B cell (primary cell): ENCODE data around the gene DCLK1. TPM values are rescaled to one million over a fixed set of nuclear protein-coding genes. Genes with fewer than 3 reads are reported as not detected.

Source experiments
- ATAC-seq: fragments of 200-7000 bp; cut with Tn5 transposase; one replicate; pipeline ENCODE4 v1.10.0; 2021; ENCODE audit warnings: low read depth, mild to moderate bottlenecking, moderate number of reproducible peaks, moderate library complexity
- CTCF ChIA-PET: fragments of 350-600 bp; sonication (Branson Sonifier 250); formaldehyde crosslinking; loops from one replicate; lab custom pipeline; 2021; ENCODE audit warnings: antibody characterized with exemption, inconsistent platforms; lab: Charles Lee
- POLR2A ChIA-PET: fragments of 350-600 bp; sonication (Branson Sonifier 250); formaldehyde crosslinking; loops from one replicate; lab custom pipeline; 2021; ENCODE audit warnings: antibody characterized with exemption; lab: Charles Lee
- DNase-seq: peaks from one replicate; pipeline ENCODE4 v3.0.0; 2013
- H2AFZ ChIP-seq: 2 replicates; pipeline ENCODE4 v1.6.1; 2012; ENCODE audit warnings: mild to moderate bottlenecking, low read depth, low read length; ENCODE audit not compliant: insufficient read depth, poor library complexity, severe bottlenecking
- H3K27ac ChIP-seq, 2 donors: 1 replicate in 1 of 2; 2 replicates in 1 of 2; pipeline ENCODE4 v1.5.1; 2012 to 2013; ENCODE audit warnings: low read length in 2 of 2, mild to moderate bottlenecking in 2 of 2, moderate library complexity in 1 of 2
- H3K27me3 ChIP-seq, 4 experiments: fragments of 200-600 bp in 1 of 4; sonication (generic) in 1 of 4; replicated peaks in 1 of 4; 1 replicate in 2 of 4; 2 replicates in 2 of 4; pipeline versions ENCODE4 v1.6.1 to v1.7.0; 2013 to 2016; ENCODE audit warnings: low read length in 3 of 4, mild to moderate bottlenecking in 2 of 4, mixed read lengths in 1 of 4, moderate library complexity in 1 of 4; ENCODE audit not compliant: insufficient read depth in 4 of 4, control insufficient read depth in 3 of 4; ENCODE audit errors: control extremely low read depth in 1 of 4
- H3K36me3 ChIP-seq, 2 experiments: replicated peaks in 1 of 2; 1 replicate in 1 of 2; 2 replicates in 1 of 2; pipeline versions ENCODE4 v1.6.1 to v1.7.1; 2013; ENCODE audit warnings: low read length in 1 of 2; ENCODE audit not compliant: insufficient read depth in 2 of 2, control insufficient read depth in 1 of 2; ENCODE audit errors: control extremely low read depth in 1 of 2, extremely low read depth in 1 of 2
- H3K4me1 ChIP-seq, 2 donors: fragments of 200-600 bp in 1 of 2; sonication (generic) in 1 of 2; 1 replicate in 1 of 2; 2 replicates in 1 of 2; pipeline versions ENCODE4 v1.5.1 to v1.6.1; 2013 to 2017; ENCODE audit warnings: low read length in 2 of 2; ENCODE audit not compliant: control insufficient read depth in 2 of 2, insufficient read depth in 2 of 2
- H3K4me2 ChIP-seq: replicated peaks from 2 replicates; pipeline ENCODE3; 2012; ENCODE audit warnings: mild to moderate bottlenecking, low read depth, low read length; ENCODE audit not compliant: poor library complexity, severe bottlenecking
- H3K4me3 ChIP-seq, 5 experiments: fragments of 200-600 bp in 1 of 5; sonication (generic) in 1 of 5; 1 replicate in 3 of 5; 2 replicates in 2 of 5; pipeline versions ENCODE4 v1.5.1 to v1.7.0; 2011 to 2016; ENCODE audit warnings: low read length in 4 of 5, mild to moderate bottlenecking in 4 of 5, low read depth in 2 of 5, control low read depth in 1 of 5, moderate library complexity in 1 of 5; ENCODE audit not compliant: insufficient read depth in 1 of 5; ENCODE audit errors: control extremely low read depth in 1 of 5, extremely low read depth in 1 of 5
- H3K79me2 ChIP-seq: fragments of 200-600 bp; sonication (generic); one replicate; pipeline ENCODE4 v1.6.0; 2016; ENCODE audit warnings: low read length; ENCODE audit not compliant: control insufficient read depth, insufficient read depth
- H3K9ac ChIP-seq: fragments of 200-600 bp; sonication (generic); 2 replicates; pipeline ENCODE4 v1.6.1; 2017; ENCODE audit warnings: mild to moderate bottlenecking, low read length, moderate library complexity
- H3K9me3 ChIP-seq, 3 donors: one replicate each; pipeline versions ENCODE4 v1.6.1 to v1.7.1; 2013; ENCODE audit warnings: low read length in 2 of 3; ENCODE audit not compliant: control insufficient read depth in 2 of 3, insufficient read depth in 1 of 3; ENCODE audit errors: control extremely low read depth in 1 of 3
- H4K20me1 ChIP-seq: 2 replicates; pipeline ENCODE4 v1.6.0; 2012; ENCODE audit warnings: mild to moderate bottlenecking, low read length; ENCODE audit not compliant: insufficient read depth, control insufficient read depth, poor library complexity, severe bottlenecking
- H3K27ac Mint-ChIP-seq: one replicate; pipeline ENCODE4 v1.8.0; 2021; ENCODE audit warnings: mixed read lengths
- H3K27me3 Mint-ChIP-seq: one replicate; pipeline ENCODE4 v1.8.0; 2021; ENCODE audit warnings: mixed read lengths
- H3K4me1 Mint-ChIP-seq: one replicate; pipeline ENCODE4 v1.8.0; 2021; ENCODE audit warnings: mixed read lengths
- H3K4me3 Mint-ChIP-seq: one replicate; pipeline ENCODE4 v1.8.0; 2021; ENCODE audit warnings: mixed read lengths
- H3K9me3 Mint-ChIP-seq: one replicate; pipeline ENCODE4 v1.8.0; 2022; ENCODE audit warnings: mixed read lengths; ENCODE audit not compliant: insufficient read depth
- EZH2 ChIP-seq: IDR thresholded peaks from 2 replicates; pipeline ENCODE4 v1.6.1; 2012; ENCODE audit warnings: borderline replicate concordance, low read depth, mild to moderate bottlenecking, moderate library complexity, low read length; ENCODE audit not compliant: insufficient read depth, poor library complexity, severe bottlenecking
- WGBS: methylation state at CpG from one replicate; pipeline ENCODE4 v1.1.5; 2013; ENCODE audit warnings: missing lambda C conversion rate; ENCODE audit not compliant: insufficient coverage; 5-methylcytosine and 5-hydroxymethylcytosine counted together
- intact Hi-C: fragments of 100-400 bp; cut with micrococcal nuclease; formaldehyde crosslinking; loops from one replicate; pipeline ENCODE4 v1.10.0; 2022
- polyA plus RNA-seq: library from polyadenylated mRNA; depleted of rRNA; stranded (reverse); fragments of >200 nt; gene quantifications from 2 replicates; pipeline ENCODE4 v1.2.3, GENCODE V29; 2012
- total RNA-seq, 2 donors: library from RNA; stranded (reverse); fragments of 120-200 nt in 1 of 2; gene quantifications; 1 replicate in 1 of 2; 2 replicates in 1 of 2; pipeline versions ENCODE4 v1.2.3 to v1.2.4, GENCODE V29; 2013 to 2022
- TF ChIP-seq, protein P1 (sequence below): fragments of 200-600 bp; IDR thresholded peaks from one replicate; pipeline ENCODE4 v1.8.0; 2022; ENCODE audit warnings: antibody characterized with exemption, mild to moderate bottlenecking

The DCLK1 gene
- total and polyA plus RNA-seq, 2 donors (not counting 1 experiment from before 2014, with no cell fraction given), result not detected

DNA sequence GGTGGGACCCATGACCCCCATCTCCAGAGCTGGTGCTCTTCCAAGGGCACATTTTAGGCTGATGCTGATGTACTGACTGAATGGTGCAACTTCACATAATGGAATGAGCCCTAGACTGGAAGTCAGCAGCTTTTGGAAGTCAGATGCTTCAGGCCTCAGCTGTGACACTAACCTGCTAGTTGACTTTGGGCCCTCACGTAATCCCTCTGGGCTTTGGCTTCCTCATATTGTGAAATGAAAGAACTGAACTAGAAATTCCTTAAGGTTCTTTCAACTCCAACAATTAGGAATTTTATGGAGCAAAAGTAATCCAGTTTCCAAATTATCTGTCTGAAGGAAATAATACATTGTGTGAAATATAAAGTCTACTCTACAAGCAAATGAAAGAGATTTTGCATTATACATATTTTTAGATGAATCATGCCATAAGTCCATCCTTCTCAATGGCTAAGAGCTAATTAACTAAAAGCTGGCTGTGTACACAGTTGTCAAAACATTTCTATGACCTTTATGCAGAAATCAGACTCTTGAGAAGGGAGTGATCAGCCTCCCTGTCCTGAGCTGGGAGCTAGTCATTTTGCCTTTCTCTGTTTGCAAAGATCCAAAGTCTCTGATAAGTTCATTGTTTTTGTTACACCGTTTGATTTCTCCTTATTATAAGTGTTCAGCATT lies 204.2 kb downstream of the DCLK1 start:
- Histone ChIP-seq H4K20me1 (no peaks in the 10 kb centered on the region), H3K4me2 (no peak overlapping the region), H3K4me3 (no peak overlapping the region), H3K9ac (no peak overlapping the region), H3K36me3 (no peaks in the 10 kb centered on the region), H3K27me3 (no peaks in the 10 kb centered on the region), H3K4me1 (no peaks in the 10 kb centered on the region), H3K27ac (no peak overlapping the region), H2AFZ (no peak overlapping the region), H3K79me2 (no peaks in the 10 kb centered on the region), H3K9me3 (peaks cover 0 to 6% (median 0%) of the 10 kb centered on the region in 3 donors)
- Mint-ChIP-seq H3K27ac (no peak overlapping the region), H3K4me3 (no peak overlapping the region), H3K27me3 (no peaks in the 10 kb centered on the region), H3K4me1 (no peaks in the 10 kb centered on the region), H3K9me3 (peaks cover 3% of the 10 kb centered on the region)
- WGBS, result no CpG with 5 or more reads among the region's 2 CpGs
- ChIA-PET CTCF (no interaction called here), POLR2A (no interaction called here)
- no peak for DNase-seq
- no peak for TF ChIP-seq EZH2
- TF ChIP-seq, protein P1, sequence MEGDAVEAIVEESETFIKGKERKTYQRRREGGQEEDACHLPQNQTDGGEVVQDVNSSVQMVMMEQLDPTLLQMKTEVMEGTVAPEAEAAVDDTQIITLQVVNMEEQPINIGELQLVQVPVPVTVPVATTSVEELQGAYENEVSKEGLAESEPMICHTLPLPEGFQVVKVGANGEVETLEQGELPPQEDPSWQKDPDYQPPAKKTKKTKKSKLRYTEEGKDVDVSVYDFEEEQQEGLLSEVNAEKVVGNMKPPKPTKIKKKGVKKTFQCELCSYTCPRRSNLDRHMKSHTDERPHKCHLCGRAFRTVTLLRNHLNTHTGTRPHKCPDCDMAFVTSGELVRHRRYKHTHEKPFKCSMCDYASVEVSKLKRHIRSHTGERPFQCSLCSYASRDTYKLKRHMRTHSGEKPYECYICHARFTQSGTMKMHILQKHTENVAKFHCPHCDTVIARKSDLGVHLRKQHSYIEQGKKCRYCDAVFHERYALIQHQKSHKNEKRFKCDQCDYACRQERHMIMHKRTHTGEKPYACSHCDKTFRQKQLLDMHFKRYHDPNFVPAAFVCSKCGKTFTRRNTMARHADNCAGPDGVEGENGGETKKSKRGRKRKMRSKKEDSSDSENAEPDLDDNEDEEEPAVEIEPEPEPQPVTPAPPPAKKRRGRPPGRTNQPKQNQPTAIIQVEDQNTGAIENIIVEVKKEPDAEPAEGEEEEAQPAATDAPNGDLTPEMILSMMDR, result no peak
- no peak for ATAC-seq
- intact Hi-C loops, result no loop called here

DNA sequence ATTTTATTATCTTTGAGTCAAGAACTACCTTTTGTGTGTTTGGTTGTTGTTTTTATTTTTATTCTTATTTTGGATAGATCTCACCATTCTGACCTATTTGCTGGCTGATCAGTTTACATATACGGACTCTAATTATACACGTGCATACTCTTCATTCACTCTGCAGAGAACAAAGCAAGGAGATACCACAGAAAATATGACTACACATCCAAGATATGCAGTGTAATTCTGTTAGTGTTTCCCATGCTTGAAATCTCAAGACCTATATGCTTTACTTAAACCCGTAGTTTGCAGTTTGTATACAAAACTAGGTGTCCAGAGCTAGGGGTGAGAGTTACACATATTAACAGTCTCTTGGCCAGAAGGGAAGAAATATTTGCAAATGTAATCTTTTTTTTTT lies 205.5 kb downstream of the DCLK1 start:
- Histone ChIP-seq H3K9ac (no peak overlapping the region), H3K36me3 (no peaks in the 10 kb centered on the region), H3K27me3 (no peaks in the 10 kb centered on the region), H3K4me1 (no peaks in the 10 kb centered on the region), H4K20me1 (no peaks in the 10 kb centered on the region), H3K27ac (no peak overlapping the region), H3K79me2 (no peaks in the 10 kb centered on the region), H3K9me3 (peaks cover 0 to 6% (median 0%) of the 10 kb centered on the region in 3 donors), H3K4me2 (no peak overlapping the region), H3K4me3 (no peak overlapping the region), H2AFZ (no peak overlapping the region)
- H3K4me3 Mint-ChIP-seq, result no peak overlapping the region
- POLR2A ChIA-PET, result no interaction called here
- CTCF ChIA-PET, result no interaction called here
- no peaks in the 10 kb centered on the region for H3K4me1 Mint-ChIP-seq
- TF ChIP-seq, protein P1, result no peak
- no peak for TF ChIP-seq EZH2
- H3K27ac Mint-ChIP-seq, result no peak overlapping the region
- intact Hi-C loops, result no loop called here
- no peaks in the 10 kb centered on the region for H3K27me3 Mint-ChIP-seq
- 80% methylated on average over 2 of the region's 3 CpGs for WGBS
- ATAC-seq (no peak), DNase-seq (no peak)
- H3K9me3 Mint-ChIP-seq, result peaks cover 3% of the 10 kb centered on the region
